Neuronal stem cell (in vitro differentiated cells): ENCODE measurements around the gene SULT1A2.

Experiments
- DNase-seq: peaks from one replicate; pipeline ENCODE4 v3.0.0-alpha.2; 2013; ENCODE audit warnings: low spot score
- H2AFZ ChIP-seq: one replicate; pipeline ENCODE4 v1.6.1; 2013; ENCODE audit warnings: mild to moderate bottlenecking, low read length, inconsistent platforms
- H2AK5ac ChIP-seq: 2 replicates; pipeline ENCODE4 v1.6.1; 2013; ENCODE audit warnings: low read depth, mild to moderate bottlenecking, inconsistent platforms, low read length, moderate library complexity, mixed read lengths
- H2BK120ac ChIP-seq: 2 replicates; pipeline ENCODE4 v1.6.1; 2013; ENCODE audit warnings: low read depth, mild to moderate bottlenecking, inconsistent platforms, low read length, moderate library complexity, mixed read lengths
- H2BK12ac ChIP-seq: one replicate; pipeline ENCODE4 v1.6.1; 2013; ENCODE audit warnings: low read length, inconsistent platforms
- H2BK15ac ChIP-seq: 2 replicates; pipeline ENCODE4 v1.6.1; 2013; ENCODE audit warnings: mild to moderate bottlenecking, low read length, inconsistent platforms, mixed read lengths
- H2BK5ac ChIP-seq: one replicate; pipeline ENCODE4 v1.6.1; 2013; ENCODE audit warnings: inconsistent platforms, mild to moderate bottlenecking, low read length, moderate library complexity
- H3K14ac ChIP-seq: one replicate; pipeline ENCODE4 v1.6.1; 2013; ENCODE audit warnings: low read length, inconsistent platforms
- H3K18ac ChIP-seq: 2 replicates; pipeline ENCODE4 v1.6.1; 2013; ENCODE audit warnings: low read length, inconsistent platforms
- H3K23ac ChIP-seq: 2 replicates; pipeline ENCODE4 v1.6.1; 2013; ENCODE audit warnings: low read depth, mild to moderate bottlenecking, mixed read lengths, low read length, inconsistent platforms; ENCODE audit not compliant: poor library complexity
- H3K27ac ChIP-seq: replicated peaks from 3 replicates; pipeline ENCODE4 v1.5.1; 2013; ENCODE audit warnings: low read length, inconsistent platforms
- H3K27me3 ChIP-seq, 3 experiments: 2 replicates each; pipeline ENCODE4 v1.6.1; 2013; ENCODE audit warnings: low read length in 3 of 3, mild to moderate bottlenecking in 2 of 3, inconsistent platforms in 1 of 3, low read depth in 1 of 3, mixed read lengths in 1 of 3, moderate library complexity in 1 of 3; ENCODE audit not compliant: control insufficient read depth in 3 of 3, insufficient read depth in 3 of 3
- H3K36me3 ChIP-seq, 2 donors: replicated peaks in 1 of 2; 2 replicates each; pipeline ENCODE4 v1.6.1; 2013; ENCODE audit warnings: low read length in 2 of 2; ENCODE audit not compliant: control insufficient read depth in 2 of 2, insufficient read depth in 2 of 2
- H3K4ac ChIP-seq: 2 replicates; pipeline ENCODE4 v1.6.1; 2013; ENCODE audit warnings: inconsistent platforms, mild to moderate bottlenecking, low read length, moderate library complexity
- H3K4me1 ChIP-seq, 2 donors: 1 replicate in 1 of 2; 2 replicates in 1 of 2; pipeline ENCODE4 v1.6.1; 2013; ENCODE audit warnings: low read length in 2 of 2, low read depth in 1 of 2; ENCODE audit not compliant: control insufficient read depth in 2 of 2, insufficient read depth in 1 of 2
- H3K4me2 ChIP-seq: one replicate; pipeline ENCODE4 v1.6.1; 2013; ENCODE audit warnings: mild to moderate bottlenecking, low read length, inconsistent platforms; ENCODE audit not compliant: insufficient read depth, poor library complexity, severe bottlenecking
- H3K4me3 ChIP-seq, 2 donors: 2 replicates each; pipeline ENCODE4 v1.5.1; 2013; ENCODE audit warnings: low read length in 2 of 2, mild to moderate bottlenecking in 2 of 2, inconsistent platforms in 1 of 2, moderate library complexity in 1 of 2
- H3K79me1 ChIP-seq: one replicate; pipeline ENCODE4 v1.6.1; 2013; ENCODE audit warnings: low read depth, mild to moderate bottlenecking, inconsistent platforms, low read length, moderate library complexity
- H3K9ac ChIP-seq: one replicate; pipeline ENCODE4 v1.6.1; 2013; ENCODE audit warnings: mild to moderate bottlenecking, low read depth, low read length, inconsistent platforms; ENCODE audit not compliant: poor library complexity
- H3K9me3 ChIP-seq, 2 donors: replicated peaks in 1 of 2; 2 replicates each; pipeline versions ENCODE3 to v1.6.1; 2013; ENCODE audit warnings: low read length in 2 of 2, mild to moderate bottlenecking in 2 of 2, inconsistent platforms in 1 of 2, low read depth in 1 of 2, mixed read lengths in 1 of 2, moderate library complexity in 1 of 2; ENCODE audit not compliant: control insufficient read depth in 2 of 2, insufficient read depth in 1 of 2
- H4K8ac ChIP-seq: one replicate; pipeline ENCODE4 v1.6.1; 2013; ENCODE audit warnings: low read depth, mild to moderate bottlenecking, inconsistent platforms, low read length, moderate library complexity
- H4K91ac ChIP-seq: one replicate; pipeline ENCODE4 v1.6.1; 2013; ENCODE audit warnings: low read length, low read depth, mild to moderate bottlenecking, inconsistent platforms; ENCODE audit not compliant: poor library complexity
- WGBS, 2 donors: extraction: QIAGEN DNeasy Blood & Tissue Kit; methylation state at CpG; one replicate each; pipeline ENCODE4 v1.1.7; 2013; ENCODE audit warnings: missing lambda C conversion rate in 2 of 2, mixed read lengths in 1 of 2; ENCODE audit not compliant: insufficient read length in 2 of 2, insufficient replicate concordance in 1 of 2; ENCODE audit errors: extremely low coverage in 2 of 2; 5-methylcytosine and 5-hydroxymethylcytosine counted together

SULT1A2 gene

GRCh38 chr16:28572696-28573510 is 23.9 kb downstream of the SULT1A2 start:
- Histone ChIP-seq H4K91ac (no peak overlapping the region), H3K27ac (no peak overlapping the region), H3K4me1 (peaks cover 6 to 21% of the 10 kb centered on the region in 2 donors), H3K4me2 (peak overlapping the region; percentile 19), H3K27me3 (no peaks in the 10 kb centered on the region), H3K36me3 (no peaks in the 10 kb centered on the region), H2AFZ (peak overlapping the region; percentile 24), H3K4me3 (no peak overlapping the region), H3K18ac (no peak overlapping the region), H3K4ac (no peak overlapping the region), H2BK120ac (no peak overlapping the region), H3K23ac (no peak overlapping the region), H4K8ac (no peak overlapping the region), H2AK5ac (no peak overlapping the region), H3K14ac (peak overlapping the region; percentile 25), H3K79me1 (peaks cover 2% of the 10 kb centered on the region), H3K9ac (peak overlapping the region; percentile 73), H2BK15ac (no peak overlapping the region), H2BK5ac (no peak overlapping the region), H3K9me3 (no peaks in the 10 kb centered on the region), H2BK12ac (no peak overlapping the region)
- no CpG with 5 or more reads among the region's 15 CpGs for WGBS, 2 donors
- peak; percentile 32 for DNase-seq

GRCh38 chr16:28569968-28570752 is 26.7 kb downstream of the SULT1A2 start:
- H3K27me3 ChIP-seq: no peaks in the 10 kb centered on the region
- WGBS, 2 donors: no CpG with 5 or more reads among the region's 4 CpGs
- no peak overlapping the region for H2BK15ac ChIP-seq
- no peak overlapping the region for H2AK5ac ChIP-seq
- H4K91ac ChIP-seq: no peak overlapping the region
- peaks cover 2 to 6% of the 10 kb centered on the region in 2 donors for H3K9me3 ChIP-seq
- H2BK12ac ChIP-seq: no peak overlapping the region
- no peak overlapping the region for H3K4me3 ChIP-seq
- H3K18ac ChIP-seq: no peak overlapping the region
- DNase-seq: no peak
- H3K4me1 ChIP-seq: peaks cover 6 to 21% of the 10 kb centered on the region in 2 donors
- peaks cover 0 to 2% of the 10 kb centered on the region in 2 donors for H3K36me3 ChIP-seq
- H3K14ac ChIP-seq: no peak overlapping the region
- H3K27ac ChIP-seq: no peak overlapping the region
- H3K79me1 ChIP-seq: peaks cover under 1% of the 10 kb centered on the region
- no peak overlapping the region for H2BK120ac ChIP-seq
- H3K23ac ChIP-seq: no peak overlapping the region
- H3K4ac ChIP-seq: no peak overlapping the region
- H2AFZ ChIP-seq: no peak overlapping the region
- H3K4me2 ChIP-seq: no peak overlapping the region
- H2BK5ac ChIP-seq: no peak overlapping the region
- no peak overlapping the region for H4K8ac ChIP-seq
- no peak overlapping the region for H3K9ac ChIP-seq

- Histone ChIP-seq H3K14ac (no peak overlapping the region), H3K4ac (no peak overlapping the region), H3K23ac (no peak overlapping the region), H4K91ac (no peak overlapping the region), H2AFZ (no peak overlapping the region), H4K8ac (no peak overlapping the region), H3K9ac (no peak overlapping the region), H3K4me2 (no peak overlapping the region), H3K4me3 (no peak overlapping the region), H3K18ac (no peak overlapping the region), H2BK120ac (no peak overlapping the region), H3K27ac (no peak overlapping the region), H2BK12ac (no peak overlapping the region), H3K9me3 (peaks cover 2 to 6% of the 10 kb centered on the region in 2 donors), H3K36me3 (peaks cover 0 to 4% of the 10 kb centered on the region in 2 donors), H2BK15ac (no peak overlapping the region), H2BK5ac (no peak overlapping the region), H3K79me1 (peaks cover 4% of the 10 kb centered on the region), H3K27me3 (no peaks in the 10 kb centered on the region), H2AK5ac (no peak overlapping the region), H3K4me1 (peaks cover 6 to 15% of the 10 kb centered on the region in 2 donors)
- DNase-seq: no peak
- no CpG with 5 or more reads among the region's 5 CpGs for WGBS, 2 donors
Observed at GRCh38 chr16:28569021-28569420, 27.8 kb downstream of the SULT1A2 start.

- H3K9me3 ChIP-seq: peaks cover 2 to 6% of the 10 kb centered on the region in 2 donors
- H3K18ac ChIP-seq: no peak overlapping the region
- no peak overlapping the region for H3K9ac ChIP-seq
- peaks cover 0 to 1% of the 10 kb centered on the region in 2 donors for H3K4me1 ChIP-seq
- no peak overlapping the region for H2BK5ac ChIP-seq
- H3K36me3 ChIP-seq: peaks cover 0 to 4% of the 10 kb centered on the region in 2 donors
- H2BK15ac ChIP-seq: no peak overlapping the region
- no CpG with 5 or more reads among the region's 2 CpGs for WGBS, 2 donors
- no peak overlapping the region for H2BK12ac ChIP-seq
- H3K4me2 ChIP-seq: no peak overlapping the region
- no peaks in the 10 kb centered on the region for H3K27me3 ChIP-seq
- H4K8ac ChIP-seq: no peak overlapping the region
- no peak for DNase-seq
- H2AFZ ChIP-seq: no peak overlapping the region
- no peak overlapping the region for H2BK120ac ChIP-seq
- no peak overlapping the region for H3K23ac ChIP-seq
- H3K27ac ChIP-seq: no peak overlapping the region
- H3K4ac ChIP-seq: no peak overlapping the region
- H3K79me1 ChIP-seq: peaks cover 10% of the 10 kb centered on the region
- H3K14ac ChIP-seq: no peak overlapping the region
- H2AK5ac ChIP-seq: no peak overlapping the region
- H4K91ac ChIP-seq: no peak overlapping the region
- no peak overlapping the region for H3K4me3 ChIP-seq
Observed at GRCh38 chr16:28567292-28567691, 29.6 kb downstream of the SULT1A2 start.
